Measurements from ENCODE around the gene ACTN4.

Gene ACTN4

GRCh38 chr19:38717051-38717450, 69.6 kb downstream of the ACTN4 start:
- no peak for DNase-seq (ENCODE audit: low spot score)
- in situ Hi-C loops (cut with MboI; ENCODE audit: low sequenced_read_pairs, unreplicated experiment) = no loop called here
- TF ChIP-seq, protein P1, sequence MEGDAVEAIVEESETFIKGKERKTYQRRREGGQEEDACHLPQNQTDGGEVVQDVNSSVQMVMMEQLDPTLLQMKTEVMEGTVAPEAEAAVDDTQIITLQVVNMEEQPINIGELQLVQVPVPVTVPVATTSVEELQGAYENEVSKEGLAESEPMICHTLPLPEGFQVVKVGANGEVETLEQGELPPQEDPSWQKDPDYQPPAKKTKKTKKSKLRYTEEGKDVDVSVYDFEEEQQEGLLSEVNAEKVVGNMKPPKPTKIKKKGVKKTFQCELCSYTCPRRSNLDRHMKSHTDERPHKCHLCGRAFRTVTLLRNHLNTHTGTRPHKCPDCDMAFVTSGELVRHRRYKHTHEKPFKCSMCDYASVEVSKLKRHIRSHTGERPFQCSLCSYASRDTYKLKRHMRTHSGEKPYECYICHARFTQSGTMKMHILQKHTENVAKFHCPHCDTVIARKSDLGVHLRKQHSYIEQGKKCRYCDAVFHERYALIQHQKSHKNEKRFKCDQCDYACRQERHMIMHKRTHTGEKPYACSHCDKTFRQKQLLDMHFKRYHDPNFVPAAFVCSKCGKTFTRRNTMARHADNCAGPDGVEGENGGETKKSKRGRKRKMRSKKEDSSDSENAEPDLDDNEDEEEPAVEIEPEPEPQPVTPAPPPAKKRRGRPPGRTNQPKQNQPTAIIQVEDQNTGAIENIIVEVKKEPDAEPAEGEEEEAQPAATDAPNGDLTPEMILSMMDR (IDR thresholded peaks at IDR 0.05; ENCODE audit: borderline replicate concordance, control extremely low read depth, extremely low read depth, insufficient read depth, missing control alignments) = no peak

- DNase-seq (ENCODE audit: low spot score) = no peak
- TF ChIP-seq, protein P1 (IDR thresholded peaks at IDR 0.05; ENCODE audit: borderline replicate concordance, control extremely low read depth, extremely low read depth, insufficient read depth, missing control alignments) = no peak
- in situ Hi-C loops (cut with MboI; ENCODE audit: low sequenced_read_pairs, unreplicated experiment) = no loop called here
Measured at GRCh38 chr19:38717855-38718254, 70.4 kb downstream of the ACTN4 start.

DNA sequence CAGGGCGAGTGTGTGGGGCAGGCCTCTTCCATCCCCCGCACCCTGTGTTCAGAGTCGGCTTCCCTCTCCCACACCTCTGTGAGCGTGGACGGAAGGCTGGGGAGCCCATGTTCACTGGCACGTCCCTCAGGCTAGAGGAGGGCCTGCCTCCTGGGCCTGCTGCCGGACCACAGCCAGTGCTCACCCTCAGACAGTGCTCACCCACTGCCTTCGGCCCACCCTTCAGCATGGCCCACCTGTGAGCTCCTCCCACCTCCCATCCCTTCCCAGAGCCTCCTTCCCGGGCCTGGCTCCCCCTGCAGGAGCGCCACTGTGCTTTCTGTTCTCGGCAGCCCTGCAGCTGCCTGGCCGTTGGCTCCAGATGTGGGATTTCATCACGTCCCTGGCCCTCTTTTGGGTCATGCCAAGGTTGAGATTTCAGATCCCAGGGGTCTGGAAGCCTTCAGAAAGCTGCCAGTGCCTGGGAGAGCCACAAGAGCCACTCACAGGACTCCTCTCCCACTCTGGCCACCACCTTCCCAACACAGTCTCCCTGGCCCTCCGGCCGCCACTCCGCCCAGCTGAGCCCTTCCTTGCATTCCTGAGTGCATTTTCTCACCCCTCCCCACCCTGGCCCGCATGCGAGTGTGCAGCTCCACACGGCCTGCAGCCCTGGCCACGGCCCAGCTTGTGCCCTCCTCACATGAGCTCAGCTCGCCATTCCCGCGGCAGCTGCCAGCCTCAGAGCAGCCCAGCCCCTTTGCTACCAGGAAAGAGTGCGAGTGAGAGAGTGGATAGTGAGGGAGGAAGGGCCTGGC, 71.5 kb downstream of the ACTN4 start:
- in situ Hi-C loops (cut with MboI; ENCODE audit: low sequenced_read_pairs, unreplicated experiment) = no loop called here
- no peak for DNase-seq (ENCODE audit: low spot score)
- TF ChIP-seq, protein P1 (IDR thresholded peaks at IDR 0.05; ENCODE audit: borderline replicate concordance, control extremely low read depth, extremely low read depth, insufficient read depth, missing control alignments) = no peak

DNA sequence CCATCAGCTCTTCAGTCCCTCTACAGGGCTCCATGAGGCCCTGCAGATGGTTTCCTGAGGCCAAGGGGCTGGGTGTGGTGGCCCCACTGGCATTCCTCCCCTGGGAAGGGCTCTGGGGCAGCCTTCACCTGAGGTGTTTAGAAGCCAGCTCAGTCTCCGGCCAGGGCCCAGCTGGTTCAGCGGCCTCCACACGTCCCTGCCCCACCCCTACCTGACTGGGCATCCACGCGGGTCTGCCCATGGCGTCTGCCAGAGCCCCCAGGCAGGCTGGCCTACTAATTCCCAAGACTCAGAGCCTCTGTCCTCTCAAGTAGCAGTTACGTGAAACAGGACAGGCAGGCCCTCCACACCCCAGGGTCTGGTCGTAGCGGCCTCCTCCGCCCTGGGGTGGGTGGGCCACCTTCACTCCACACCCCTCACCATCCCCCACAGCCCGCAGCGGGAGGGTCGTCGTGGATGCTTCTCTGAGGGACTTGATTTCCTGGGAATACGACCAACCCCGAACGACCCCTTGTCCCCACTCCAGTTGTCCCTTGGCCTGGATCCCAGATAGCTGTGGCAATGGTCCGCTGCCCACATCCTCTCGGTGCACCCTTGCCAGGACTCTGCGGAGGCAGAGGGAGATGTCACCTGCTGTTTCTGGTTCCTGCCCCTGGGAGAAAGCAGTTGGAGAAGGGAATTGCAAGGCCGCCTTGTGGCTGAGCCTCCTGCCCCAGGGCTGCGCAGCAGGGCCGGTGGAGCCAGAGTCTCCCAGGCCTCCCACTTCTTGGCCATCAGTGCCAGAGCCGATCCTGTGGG, 72.5 kb downstream of the ACTN4 start:
- TF ChIP-seq, protein P1 (IDR thresholded peaks at IDR 0.05; ENCODE audit: borderline replicate concordance, control extremely low read depth, extremely low read depth, insufficient read depth, missing control alignments) = no peak
- in situ Hi-C loops (cut with MboI; ENCODE audit: low sequenced_read_pairs, unreplicated experiment) = no loop called here

DNA sequence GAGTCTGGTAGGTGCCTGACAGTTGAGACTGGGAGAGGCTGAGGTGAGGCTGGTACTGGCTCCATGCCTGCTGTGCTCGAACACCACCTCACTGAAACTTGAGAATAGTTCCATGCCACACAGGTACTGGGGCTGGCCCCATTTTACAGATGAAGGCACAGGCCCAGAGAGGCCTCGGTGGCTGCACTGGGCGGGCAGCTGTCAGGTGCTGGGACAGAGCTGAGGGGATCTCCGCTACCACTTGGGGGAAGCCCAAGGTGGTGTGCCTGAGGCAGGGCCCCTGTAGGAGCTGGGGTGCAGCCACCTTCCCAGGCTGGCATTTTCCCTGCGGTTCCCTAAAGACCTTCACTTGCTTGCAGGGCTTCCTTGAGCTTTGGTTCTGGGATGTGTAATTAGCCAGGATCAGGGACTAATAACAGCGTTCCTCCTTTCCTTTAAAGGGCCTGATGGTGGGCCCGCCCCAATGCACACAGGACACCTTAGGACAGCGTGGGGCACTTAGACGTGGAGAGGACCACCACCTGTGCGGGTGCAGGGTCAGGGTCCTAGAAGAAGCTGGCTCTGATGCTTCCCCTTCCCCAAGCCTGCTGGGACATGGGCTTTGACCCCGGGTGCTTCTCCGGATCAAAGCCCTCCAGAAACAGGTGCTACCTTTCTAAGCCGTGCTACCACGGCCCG, 73.2 kb downstream of the ACTN4 start:
- TF ChIP-seq, protein P1 (IDR thresholded peaks at IDR 0.05; ENCODE audit: borderline replicate concordance, control extremely low read depth, extremely low read depth, insufficient read depth, missing control alignments) = no peak
- in situ Hi-C loops (cut with MboI; ENCODE audit: low sequenced_read_pairs, unreplicated experiment) = no loop called here
- DNase-seq (ENCODE audit: low spot score) = peak; percentile 58

More for the DNA sequence above, 72.5 kb downstream of the ACTN4 start:
- DNase-seq (ENCODE audit: low spot score) = no peak

DNA sequence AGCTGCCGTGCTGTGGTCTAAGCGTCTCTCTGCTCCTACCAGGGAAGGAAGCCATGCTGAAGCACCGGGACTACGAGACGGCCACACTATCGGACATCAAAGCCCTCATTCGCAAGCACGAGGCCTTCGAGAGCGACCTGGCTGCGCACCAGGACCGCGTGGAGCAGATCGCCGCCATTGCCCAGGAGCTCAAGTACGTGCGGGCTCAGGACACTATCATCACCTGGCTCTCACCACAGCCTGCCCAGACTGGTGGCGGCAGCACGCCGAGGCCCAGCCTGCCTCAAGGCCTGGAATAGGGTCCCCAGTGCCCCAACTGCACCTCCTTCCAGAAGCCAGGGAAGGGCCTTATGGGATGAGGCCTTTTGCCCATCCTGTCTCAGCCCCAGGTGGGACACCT, 74.0 kb downstream of the ACTN4 start:
- no peak for DNase-seq (ENCODE audit: low spot score)
- TF ChIP-seq, protein P1 (IDR thresholded peaks at IDR 0.05; ENCODE audit: borderline replicate concordance, control extremely low read depth, extremely low read depth, insufficient read depth, missing control alignments) = no peak
- in situ Hi-C loops (cut with MboI; ENCODE audit: low sequenced_read_pairs, unreplicated experiment) = no loop called here

Measured in GM13976 (cell line).